Activated CD8-positive, alpha-beta memory T cell treated with anti-CD3 and anti-CD28 coated beads for 48 hours (primary cell): ENCODE data around the gene DMAP1.

Experiments used
- DNase-seq, 3 experiments: peaks; one replicate each; pipeline ENCODE4 v3.0.0-alpha.2; 2020; ENCODE audit warnings: low read depth in 2 of 3, low spot score in 2 of 3

The DMAP1 gene

GRCh38 chr1:44227211-44227610 is 13.9 kb downstream of the DMAP1 start:
- no peak for DNase-seq

- no peak for DNase-seq
These were observed 14.9 kb downstream of the DMAP1 start for GRCh38 chr1:44228218-44228617.

GRCh38 chr1:44229435-44230167 is 16.3 kb downstream of the DMAP1 start:
- no peak for DNase-seq

- no peak for DNase-seq
These were observed 17.5 kb downstream of the DMAP1 start for GRCh38 chr1:44230796-44231195.

- no peak for DNase-seq
These were observed 20.3 kb downstream of the DMAP1 start for GRCh38 chr1:44233593-44233992.

- DNase-seq = no peak
These were observed 22.5 kb downstream of the DMAP1 start for GRCh38 chr1:44235808-44236207.

GRCh38 chr1:44236490-44237272 is 23.4 kb downstream of the DMAP1 start:
- no peak for DNase-seq

- DNase-seq = peak in 1 of 3 experiments; percentile 27
These were observed 24.6 kb downstream of the DMAP1 start for GRCh38 chr1:44237721-44238457.

GRCh38 chr1:44238660-44239059 is 25.4 kb downstream of the DMAP1 start:
- DNase-seq = no peak

- DNase-seq = no peak
These were observed 26.2 kb downstream of the DMAP1 start for GRCh38 chr1:44239331-44239960.

GRCh38 chr1:44239961-44240371 is 26.7 kb downstream of the DMAP1 start:
- DNase-seq = no peak

GRCh38 chr1:44240802-44241671 is 27.8 kb downstream of the DMAP1 start:
- DNase-seq = no peak

GRCh38 chr1:44242746-44243145 is 29.5 kb downstream of the DMAP1 start:
- no peak for DNase-seq

- DNase-seq = no peak
These were observed 30.7 kb downstream of the DMAP1 start for GRCh38 chr1:44243782-44244495.

- no peak for DNase-seq
These were observed 31.7 kb downstream of the DMAP1 start for GRCh38 chr1:44244986-44245385.

- DNase-seq = no peak
These were observed 33.5 kb downstream of the DMAP1 start for GRCh38 chr1:44246806-44247205.

- no peak for DNase-seq
These were observed 36.3 kb downstream of the DMAP1 start for GRCh38 chr1:44249543-44249942.

GRCh38 chr1:44250068-44250781 is 37.0 kb downstream of the DMAP1 start:
- DNase-seq = no peak

GRCh38 chr1:44251486-44251885 is 38.2 kb downstream of the DMAP1 start:
- no peak for DNase-seq
